Loucy (cell line): ENCODE results near the gene TACR2.

Experiments
- H2AFZ ChIP-seq: fragments of 200-600 bp; sonication (generic); 2 replicates; pipeline ENCODE4 v1.6.0; 2016; ENCODE audit warnings: antibody characterized with exemption, mild to moderate bottlenecking, low read length, moderate library complexity
- H3F3A ChIP-seq: fragments of 200-600 bp; 2 replicates; pipeline ENCODE4 v1.6.0; 2016; ENCODE audit warnings: antibody characterized with exemption, low read depth, mild to moderate bottlenecking
- H3K27me3 ChIP-seq: fragments of 200-600 bp; sonication (generic); 2 replicates; pipeline ENCODE4 v1.6.1; 2014; ENCODE audit warnings: low read length, mild to moderate bottlenecking; ENCODE audit not compliant: insufficient read depth, poor library complexity, severe bottlenecking
- H3K36me3 ChIP-seq: fragments of 200-600 bp; sonication (generic); 2 replicates; pipeline ENCODE4 v1.6.1; 2016; ENCODE audit warnings: low read length; ENCODE audit not compliant: insufficient read depth
- H3K4me1 ChIP-seq: fragments of 200-600 bp; sonication (generic); 2 replicates; pipeline ENCODE4 v1.5.1; 2014; ENCODE audit warnings: low read length, mild to moderate bottlenecking; ENCODE audit not compliant: insufficient read depth, poor library complexity, severe bottlenecking
- H3K4me2 ChIP-seq: fragments of 200-600 bp; sonication (generic); 2 replicates; pipeline ENCODE4 v1.6.0; 2014; ENCODE audit warnings: antibody characterized with exemption, low read length, low read depth, mild to moderate bottlenecking; ENCODE audit not compliant: poor library complexity, severe bottlenecking
- H3K4me3 ChIP-seq: fragments of 200-600 bp; sonication (generic); 2 replicates; pipeline ENCODE4 v1.5.1; 2014; ENCODE audit warnings: low read length, mild to moderate bottlenecking, mixed read lengths; ENCODE audit not compliant: poor library complexity, severe bottlenecking
- H3K79me2 ChIP-seq: fragments of 200-600 bp; sonication (generic); 2 replicates; pipeline ENCODE4 v1.6.1; 2014; ENCODE audit warnings: low read length; ENCODE audit not compliant: insufficient read depth
- H3K9ac ChIP-seq: fragments of 200-600 bp; sonication (generic); 2 replicates; pipeline ENCODE4 v1.6.0; 2014; ENCODE audit warnings: mild to moderate bottlenecking, low read depth, low read length, moderate library complexity; ENCODE audit not compliant: poor library complexity, severe bottlenecking
- H3K9me2 ChIP-seq: fragments of 200-600 bp; sonication (generic); replicated peaks from 2 replicates; pipeline ENCODE4 v1.6.1; 2016; ENCODE audit warnings: low read depth, low read length, mixed read lengths
- H3K9me3 ChIP-seq: fragments of 200-600 bp; sonication (generic); 2 replicates; pipeline ENCODE4 v1.6.1; 2014; ENCODE audit warnings: mild to moderate bottlenecking, antibody characterized with exemption, low read length, low read depth; ENCODE audit not compliant: insufficient read depth
- H4K20me1 ChIP-seq: fragments of 200-600 bp; sonication (generic); 2 replicates; pipeline ENCODE4 v1.6.0; 2014; ENCODE audit warnings: antibody characterized with exemption, low read length, mild to moderate bottlenecking; ENCODE audit not compliant: insufficient read depth, poor library complexity, severe bottlenecking
- EZH2phosphoT487 ChIP-seq: fragments of 200-600 bp; IDR thresholded peaks from 2 replicates; pipeline ENCODE4 v1.6.1; 2018; ENCODE audit warnings: antibody characterized with exemption, mild to moderate bottlenecking, moderate library complexity, borderline replicate concordance
- TF ChIP-seq, protein P1 (sequence below): fragments of 200-600 bp; sonication (generic); conservative IDR thresholded peaks from 2 replicates; pipeline ENCODE4 v1.5.1; 2014; ENCODE audit warnings: mild to moderate bottlenecking, antibody characterized with exemption, low read length

The TACR2 gene

DNA sequence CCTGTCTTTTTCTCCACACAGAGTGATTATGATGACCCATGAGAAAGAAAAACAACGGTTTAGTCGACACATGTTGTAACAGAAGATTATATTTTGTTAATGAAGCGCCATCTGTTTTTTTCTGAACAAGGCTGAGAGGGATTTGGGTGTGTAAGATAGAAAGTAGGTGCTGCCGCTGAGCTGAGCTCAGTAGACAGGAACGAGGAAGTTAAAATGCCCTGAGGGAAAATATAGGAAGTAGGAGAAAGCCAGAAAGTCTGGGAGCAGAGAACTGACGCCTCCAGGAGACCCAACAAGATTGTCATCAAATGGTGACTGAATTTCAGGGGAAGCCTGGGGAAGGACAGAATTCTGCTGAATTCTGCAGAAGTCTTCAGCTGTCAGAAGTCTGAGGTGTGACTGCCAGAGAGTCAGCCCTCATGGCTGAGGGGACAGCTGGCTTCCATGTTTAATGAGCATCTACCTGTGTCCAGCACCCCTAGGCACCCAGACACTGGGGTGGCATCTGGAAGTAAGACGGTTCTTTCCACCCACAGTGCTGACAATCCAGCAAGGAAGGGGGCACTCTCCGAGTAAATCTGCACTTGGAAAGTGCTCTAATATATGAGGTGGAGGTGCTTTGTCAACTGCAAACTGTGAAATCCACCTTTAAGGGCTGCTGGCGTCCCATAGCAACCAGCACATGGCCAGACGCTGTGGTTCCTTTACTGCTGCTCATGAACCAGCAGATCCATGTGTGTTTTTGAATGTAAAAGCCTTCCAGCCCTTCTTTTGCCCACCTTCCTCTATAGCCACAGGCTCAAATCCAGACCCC is 22.0 kb upstream of the TACR2 start:
- TF ChIP-seq, protein P1, sequence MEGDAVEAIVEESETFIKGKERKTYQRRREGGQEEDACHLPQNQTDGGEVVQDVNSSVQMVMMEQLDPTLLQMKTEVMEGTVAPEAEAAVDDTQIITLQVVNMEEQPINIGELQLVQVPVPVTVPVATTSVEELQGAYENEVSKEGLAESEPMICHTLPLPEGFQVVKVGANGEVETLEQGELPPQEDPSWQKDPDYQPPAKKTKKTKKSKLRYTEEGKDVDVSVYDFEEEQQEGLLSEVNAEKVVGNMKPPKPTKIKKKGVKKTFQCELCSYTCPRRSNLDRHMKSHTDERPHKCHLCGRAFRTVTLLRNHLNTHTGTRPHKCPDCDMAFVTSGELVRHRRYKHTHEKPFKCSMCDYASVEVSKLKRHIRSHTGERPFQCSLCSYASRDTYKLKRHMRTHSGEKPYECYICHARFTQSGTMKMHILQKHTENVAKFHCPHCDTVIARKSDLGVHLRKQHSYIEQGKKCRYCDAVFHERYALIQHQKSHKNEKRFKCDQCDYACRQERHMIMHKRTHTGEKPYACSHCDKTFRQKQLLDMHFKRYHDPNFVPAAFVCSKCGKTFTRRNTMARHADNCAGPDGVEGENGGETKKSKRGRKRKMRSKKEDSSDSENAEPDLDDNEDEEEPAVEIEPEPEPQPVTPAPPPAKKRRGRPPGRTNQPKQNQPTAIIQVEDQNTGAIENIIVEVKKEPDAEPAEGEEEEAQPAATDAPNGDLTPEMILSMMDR: no peak
- no peak for TF ChIP-seq EZH2phosphoT487
- no peaks in the 10 kb centered on the region for H4K20me1 ChIP-seq
- no peaks in the 10 kb centered on the region for H3K9me3 ChIP-seq
- H3K9ac ChIP-seq: no peak overlapping the region
- no peak overlapping the region for H3K4me2 ChIP-seq
- no peaks in the 10 kb centered on the region for H3K79me2 ChIP-seq
- H3K4me3 ChIP-seq: no peak overlapping the region
- no peaks in the 10 kb centered on the region for H3K9me2 ChIP-seq
- H3K27me3 ChIP-seq: no peaks in the 10 kb centered on the region
- H3K36me3 ChIP-seq: no peaks in the 10 kb centered on the region
- H3F3A ChIP-seq: no peaks in the 10 kb centered on the region
- no peaks in the 10 kb centered on the region for H3K4me1 ChIP-seq
- no peak overlapping the region for H2AFZ ChIP-seq

DNA sequence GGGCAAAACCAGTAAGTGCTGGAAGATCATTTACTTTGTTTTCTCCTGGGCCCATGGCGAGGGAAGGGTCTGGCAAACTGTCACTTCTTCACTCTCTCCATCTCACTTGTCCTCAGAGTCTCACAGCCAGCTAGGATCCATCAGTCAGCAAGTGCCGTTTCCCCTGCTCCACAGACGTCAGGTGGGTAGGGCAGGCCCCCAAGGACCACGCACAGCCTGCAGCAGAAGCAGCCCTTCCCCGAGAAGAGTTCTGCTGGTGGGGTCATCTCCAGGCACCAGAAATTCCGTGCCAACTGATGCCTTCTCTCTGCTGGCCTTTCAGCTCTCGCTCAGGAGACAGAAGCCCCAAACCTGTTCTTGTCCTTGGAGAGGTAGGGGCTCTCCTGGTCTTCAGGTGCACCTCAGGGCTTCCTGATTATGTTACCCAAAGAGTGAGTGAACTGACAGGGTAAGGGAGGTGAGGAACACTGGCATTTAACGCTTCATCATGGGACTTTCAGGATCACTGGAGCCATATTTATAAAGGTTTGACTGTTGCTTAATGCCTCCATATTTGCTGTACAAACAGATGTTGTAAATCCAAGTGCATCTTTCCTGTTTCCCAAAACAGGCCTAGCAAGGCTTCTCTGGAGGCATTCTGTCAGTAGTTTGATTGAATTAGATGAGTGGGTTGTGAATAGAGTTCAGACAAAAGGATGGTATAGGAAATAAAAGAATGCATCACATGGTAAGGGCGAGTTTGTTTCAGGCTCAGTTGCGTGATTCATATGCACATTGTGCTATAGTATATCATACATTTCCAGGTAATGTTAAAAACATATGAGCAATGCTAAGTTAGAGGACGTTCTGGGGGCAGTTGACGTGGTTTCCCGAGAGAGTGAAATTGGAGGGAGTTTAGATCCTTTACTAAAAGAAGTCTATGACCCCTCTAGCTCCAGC is 20.9 kb upstream of the TACR2 start:
- H4K20me1 ChIP-seq: no peaks in the 10 kb centered on the region
- H3K27me3 ChIP-seq: no peaks in the 10 kb centered on the region
- H3K4me1 ChIP-seq: no peaks in the 10 kb centered on the region
- H2AFZ ChIP-seq: no peak overlapping the region
- TF ChIP-seq, protein P1: no peak
- no peak for TF ChIP-seq EZH2phosphoT487
- no peaks in the 10 kb centered on the region for H3F3A ChIP-seq
- no peak overlapping the region for H3K9ac ChIP-seq
- no peaks in the 10 kb centered on the region for H3K9me3 ChIP-seq
- no peaks in the 10 kb centered on the region for H3K9me2 ChIP-seq
- H3K79me2 ChIP-seq: no peaks in the 10 kb centered on the region
- H3K36me3 ChIP-seq: no peaks in the 10 kb centered on the region
- H3K4me2 ChIP-seq: no peak overlapping the region
- no peak overlapping the region for H3K4me3 ChIP-seq

DNA sequence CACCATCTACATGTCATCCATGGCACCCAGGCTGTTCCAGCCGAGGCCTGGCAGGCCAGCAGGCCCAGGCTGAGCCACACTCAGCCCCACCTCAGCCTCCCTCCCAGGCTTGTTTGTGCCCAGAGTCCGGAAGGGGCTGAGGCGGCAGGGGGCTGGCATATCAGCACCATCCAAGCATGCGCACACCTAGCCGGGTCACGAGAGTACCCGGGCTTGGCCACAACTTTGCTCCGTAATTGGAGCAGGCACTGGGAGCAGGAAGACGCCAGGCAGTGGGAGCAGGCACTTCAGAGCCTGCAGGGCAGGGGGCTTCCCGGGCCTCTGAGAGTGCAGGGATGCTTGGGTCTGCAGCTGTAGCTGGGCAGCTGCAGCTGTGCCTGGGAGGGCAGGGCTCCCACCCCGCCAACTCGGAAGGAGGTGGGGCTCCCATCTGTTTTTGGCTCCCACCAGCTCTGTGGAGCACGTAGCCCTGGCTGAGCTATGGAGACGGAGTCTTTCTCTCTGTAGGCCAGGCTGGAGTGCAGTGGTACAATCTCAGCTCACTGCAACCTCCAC is 19.3 kb upstream of the TACR2 start:
- no peak overlapping the region for H3K9ac ChIP-seq
- no peak overlapping the region for H3K4me2 ChIP-seq
- H3F3A ChIP-seq: no peaks in the 10 kb centered on the region
- no peak overlapping the region for H2AFZ ChIP-seq
- no peaks in the 10 kb centered on the region for H3K79me2 ChIP-seq
- H4K20me1 ChIP-seq: no peaks in the 10 kb centered on the region
- no peaks in the 10 kb centered on the region for H3K27me3 ChIP-seq
- H3K9me2 ChIP-seq: no peaks in the 10 kb centered on the region
- no peaks in the 10 kb centered on the region for H3K4me1 ChIP-seq
- no peaks in the 10 kb centered on the region for H3K9me3 ChIP-seq
- H3K36me3 ChIP-seq: no peaks in the 10 kb centered on the region
- TF ChIP-seq, protein P1: no peak
- no peak for TF ChIP-seq EZH2phosphoT487
- no peak overlapping the region for H3K4me3 ChIP-seq
